Activated CD4-positive, alpha-beta T cell treated with anti-CD3 and anti-CD28 coated beads, Interleukin-2, amount 50 U/mL, for 48 hours (primary cell): ENCODE data around the gene RAB43.
"Not testable (repeated sequence)": the region's sequence is repeated elsewhere in the genome, so short reads cannot be mapped to it uniquely, and the experiment has no call there.

Experiments used
- DNase-seq, 2 experiments: peaks; one replicate each; pipeline ENCODE4 v3.0.0-alpha.2; 2020

Gene RAB43

GRCh38 chr3:129121792-129122411, at the start of gene RAB43:
Gene RAB43 (minus strand): TSS chr3:129121804. CDS start chr3:129121489, 315 bp downstream.
- peak; percentile 80 to 85 for DNase-seq

- DNase-seq = no peak
Observed at GRCh38 chr3:129166579-129167332, 45.2 kb upstream of the RAB43 start.

GRCh38 chr3:129165594-129165993, 44.0 kb upstream of the RAB43 start:
- not testable (repeated sequence) for DNase-seq

GRCh38 chr3:129164500-129164899, 42.9 kb upstream of the RAB43 start:
- no peak for DNase-seq

- DNase-seq = no peak
Observed at GRCh38 chr3:129162729-129163579, 41.4 kb upstream of the RAB43 start.

- DNase-seq = peak; percentile 41 to 50
Observed at GRCh38 chr3:129161860-129162271, 40.3 kb upstream of the RAB43 start.

- DNase-seq = peak; percentile 80 to 87
Observed at GRCh38 chr3:129160891-129161859, 39.6 kb upstream of the RAB43 start, which contains the start of gene ISY1. Gene ISY1 (minus strand): TSS chr3:129161063. CDS start chr3:129160975, 88 bp downstream.

GRCh38 chr3:129144786-129145185, 23.2 kb upstream of the RAB43 start:
- no peak for DNase-seq

GRCh38 chr3:129141011-129141410, 19.4 kb upstream of the RAB43 start:
- DNase-seq = not testable (repeated sequence)

GRCh38 chr3:129139911-129140310, 18.3 kb upstream of the RAB43 start:
- no peak for DNase-seq

GRCh38 chr3:129136275-129136674, 14.7 kb upstream of the RAB43 start:
- DNase-seq = not testable (repeated sequence)

- DNase-seq = no peak
Observed at GRCh38 chr3:129132097-129132866, 10.7 kb upstream of the RAB43 start.

- DNase-seq = no peak
Observed at GRCh38 chr3:129131465-129132088, 10.0 kb upstream of the RAB43 start.

- no peak for DNase-seq
Observed at GRCh38 chr3:129130291-129130813, 8.7 kb upstream of the RAB43 start.

GRCh38 chr3:129128357-129129155, 7.0 kb upstream of the RAB43 start:
- DNase-seq = no peak

GRCh38 chr3:129126726-129127280, 5.2 kb upstream of the RAB43 start:
- no peak for DNase-seq

- no peak for DNase-seq
Observed at GRCh38 chr3:129123314-129124060, 1.9 kb upstream of the RAB43 start.

- no peak for DNase-seq
Observed at GRCh38 chr3:129122412-129123011, 908 bp upstream of the RAB43 start.
